ENCODE measurements around the gene CFAP97D2.
"Not testable (repeated sequence)": the region's sequence is repeated elsewhere in the genome, so short reads cannot be mapped to it uniquely, and the experiment has no call there.

The CFAP97D2 gene

GRCh38 chr13:114179087-114179658 lies at the start of gene CFAP97D2:
Gene CFAP97D2 (plus strand): TSS chr13:114179257. CDS start chr13:114179331, 74 bp downstream.
- no peak for DNase-seq

GRCh38 chr13:114129649-114130062 lies 49.4 kb upstream of the CFAP97D2 start:
- DNase-seq = no peak

GRCh38 chr13:114130131-114130836 lies 48.8 kb upstream of the CFAP97D2 start:
- no peak for DNase-seq

GRCh38 chr13:114130837-114131582 lies 48.0 kb upstream of the CFAP97D2 start:
- peak; percentile 82 for DNase-seq

- DNase-seq = no peak
Observed at GRCh38 chr13:114131583-114132418, 47.3 kb upstream of the CFAP97D2 start.

GRCh38 chr13:114132419-114133121 lies 46.5 kb upstream of the CFAP97D2 start, which contains the start of gene RASA3:
Gene RASA3 (minus strand): TSS chr13:114132623. CDS start chr13:114132489, 134 bp downstream.
- DNase-seq = peak; percentile 43

- DNase-seq = not testable (repeated sequence)
Observed at GRCh38 chr13:114133126-114133525, 45.9 kb upstream of the CFAP97D2 start.

- not testable (repeated sequence) for DNase-seq
Observed at GRCh38 chr13:114133552-114133951, 45.5 kb upstream of the CFAP97D2 start.

GRCh38 chr13:114134111-114134943 lies 44.7 kb upstream of the CFAP97D2 start:
- DNase-seq = no peak

- no peak for DNase-seq
Observed at GRCh38 chr13:114134944-114135610, 44.0 kb upstream of the CFAP97D2 start.

- no peak for DNase-seq
Observed at GRCh38 chr13:114135731-114136171, 43.3 kb upstream of the CFAP97D2 start.

- DNase-seq = no peak
Observed at GRCh38 chr13:114136576-114136975, 42.5 kb upstream of the CFAP97D2 start.

- DNase-seq = no peak
Observed at GRCh38 chr13:114140131-114140905, 38.7 kb upstream of the CFAP97D2 start.

- DNase-seq = no peak
Observed at GRCh38 chr13:114140906-114141250, 38.2 kb upstream of the CFAP97D2 start.

- DNase-seq = no peak
Observed at GRCh38 chr13:114141261-114141996, 37.6 kb upstream of the CFAP97D2 start.

GRCh38 chr13:114142137-114142550 lies 36.9 kb upstream of the CFAP97D2 start:
- DNase-seq = no peak

GRCh38 chr13:114142640-114143490 lies 36.2 kb upstream of the CFAP97D2 start:
- no peak for DNase-seq

All from amniotic stem cell (primary cell).